SW480 (cell line): ENCODE results near the gene B3GNT9.
A peak's percentile ranks its signal among the peaks of the same experiment; 100 is the strongest.
"Not testable (repeated sequence)": the region's sequence is repeated elsewhere in the genome, so short reads cannot be mapped to it uniquely, and the experiment has no call there.

Source experiments
- DNase-seq: peaks from one replicate; pipeline ENCODE4 v3.0.0-alpha.2; 2016; ENCODE audit warnings: low spot score

B3GNT9 gene

GRCh38 chr16:67150047-67150832 lies 558 bp downstream of the B3GNT9 start:
- peak; percentile 29 for DNase-seq

- DNase-seq, result no peak
Observed at GRCh38 chr16:67149276-67150046, 1.3 kb downstream of the B3GNT9 start.

- no peak for DNase-seq
Observed at GRCh38 chr16:67148656-67149275, 2.0 kb downstream of the B3GNT9 start.

GRCh38 chr16:67148221-67148620 lies 2.6 kb downstream of the B3GNT9 start:
- no peak for DNase-seq

GRCh38 chr16:67147437-67148140 lies 3.2 kb downstream of the B3GNT9 start:
- DNase-seq, result no peak

- no peak for DNase-seq
Observed at GRCh38 chr16:67146523-67147357, 4.1 kb downstream of the B3GNT9 start.

GRCh38 chr16:67145746-67146145 lies 5.1 kb downstream of the B3GNT9 start:
- DNase-seq, result no peak

GRCh38 chr16:67144943-67145342 lies 5.9 kb downstream of the B3GNT9 start:
- no peak for DNase-seq

GRCh38 chr16:67142342-67142741 lies 8.5 kb downstream of the B3GNT9 start:
- DNase-seq, result no peak

GRCh38 chr16:67141391-67141790 lies 9.4 kb downstream of the B3GNT9 start:
- DNase-seq, result no peak

GRCh38 chr16:67137605-67138004 lies 13.2 kb downstream of the B3GNT9 start:
- no peak for DNase-seq

- DNase-seq, result no peak
Observed at GRCh38 chr16:67129422-67129821, 21.4 kb downstream of the B3GNT9 start.

- no peak for DNase-seq
Observed at GRCh38 chr16:67128887-67129286, 21.9 kb downstream of the B3GNT9 start.

GRCh38 chr16:67128417-67128816 lies 22.4 kb downstream of the B3GNT9 start:
- no peak for DNase-seq

- DNase-seq, result not testable (repeated sequence)
Observed at GRCh38 chr16:67122799-67123198, 28.0 kb downstream of the B3GNT9 start.

- DNase-seq, result peak; percentile 45
Observed at GRCh38 chr16:67120025-67120424, 30.8 kb downstream of the B3GNT9 start.

GRCh38 chr16:67117716-67118115 lies 33.1 kb downstream of the B3GNT9 start:
- no peak for DNase-seq

- no peak for DNase-seq
Observed at GRCh38 chr16:67116388-67117311, 34.1 kb downstream of the B3GNT9 start.

GRCh38 chr16:67115639-67116038 lies 35.2 kb downstream of the B3GNT9 start:
- peak; percentile 54 for DNase-seq

- no peak for DNase-seq
Observed at GRCh38 chr16:67114793-67115192, 36.0 kb downstream of the B3GNT9 start.
